Measurements from ENCODE around the gene ABCC6. TPM values are rescaled to one million over a fixed set of nuclear protein-coding genes. Genes with fewer than 3 reads are reported as not detected.

Gene ABCC6
- polyA plus RNA-seq, 1 of the 3 experiments (the other 2 are of a cell fraction) = 0.71 TPM

- ChIA-PET POLR2A (no interaction called here), CTCF (interaction anchor here (0.6 to 4.7 kb wide), 2 partner anchors 259 to 368 kb away, joined by 3 to 19 read pairs; no protein-coding TSS in a partner anchor)
- Histone ChIP-seq H3K36me3 (replicated peaks in 1 of 2; ENCODE audit: control insufficient read depth in 1 of 2, insufficient read depth in 2 of 2, low read length in 1 of 2) (peaks cover 21 to 31% of the 10 kb centered on the region in 2 experiments), H3K4me1 (ENCODE audit: control insufficient read depth in 1 of 2, insufficient read depth in 2 of 2, low read depth in 1 of 2, low read length in 1 of 2) (peaks cover 0 to 4% of the 10 kb centered on the region in 2 experiments; a peak in 1 of 4 replicates), H3F3A (replicated peaks; ENCODE audit: insufficient read depth) (no peaks in the 10 kb centered on the region), H4K20me1 (ENCODE audit: insufficient read depth) (no peaks in the 10 kb centered on the region), H3K27me3 (ENCODE audit: insufficient read depth) (no peaks in the 10 kb centered on the region), H3K4me2 (no peak overlapping the region), H3K9me2 (no peaks in the 10 kb centered on the region), H3K79me2 (ENCODE audit: insufficient read depth) (no peaks in the 10 kb centered on the region), H3K27ac (ENCODE audit: low read depth in 2 of 2, low read length in 1 of 2) (no peak overlapping the region), H3K9me3 (no peaks in the 10 kb centered on the region), H3K4me3 (ENCODE audit: low read depth in 2 of 2, low read length in 1 of 2) (no peak overlapping the region), H2AFZ (ENCODE audit: low read depth) (no peak overlapping the region), H3K9ac (no peak overlapping the region)
- 93% methylated on average over 6 of the region's 21 CpGs for WGBS (ENCODE audit: low lambda C conversion rate)
- no peak for DNase-seq
- no peak for TF ChIP-seq RXRA (IDR thresholded peaks at IDR 0.05; ENCODE audit: borderline replicate concordance, low read depth)
- TF ChIP-seq ELF1 (IDR thresholded peaks at IDR 0.05) = no peak
- no peak for TF ChIP-seq FOSL2 (IDR thresholded peaks at IDR 0.05; ENCODE audit: borderline replicate concordance, low read depth)
- no peak for TF ChIP-seq REST (IDR thresholded peaks at IDR 0.05; ENCODE audit: low read depth, low read length)
- TF ChIP-seq GATA2 (CRISPR knock-in tag; IDR thresholded peaks at IDR 0.05) = no peak
- no peak for TF ChIP-seq POLR2AphosphoS5 (IDR thresholded peaks at IDR 0.05; ENCODE audit: low read depth, low read length)
- TF ChIP-seq TAF1 (IDR thresholded peaks at IDR 0.05; ENCODE audit: borderline replicate concordance, low read depth, low read length) = no peak
- no peak for TF ChIP-seq FOXM1 (IDR thresholded peaks at IDR 0.05; ENCODE audit: low read depth)
- no peak for TF ChIP-seq SIN3A (IDR thresholded peaks at IDR 0.05; ENCODE audit: borderline replicate concordance, low read depth, low read length)
- TF ChIP-seq YY1 (IDR thresholded peaks at IDR 0.05; ENCODE audit: low read depth) = no peak
- TF ChIP-seq SMC3 (IDR thresholded peaks at IDR 0.05; ENCODE audit: low read depth, low read length) = no peak
- TF ChIP-seq NFIC (IDR thresholded peaks at IDR 0.05; ENCODE audit: borderline replicate concordance) = no peak
Measured at GRCh38 chr16:16133943-16134604, 89.2 kb downstream of the ABCC6 start.

GRCh38 chr16:16131659-16132058, 91.6 kb downstream of the ABCC6 start:
- POLR2A ChIA-PET = no interaction called here

More at GRCh38 chr16:16131659-16132058, 91.6 kb downstream of the ABCC6 start:
- Histone ChIP-seq H3K9me2 (no peaks in the 10 kb centered on the region), H3K79me2 (ENCODE audit: insufficient read depth) (no peaks in the 10 kb centered on the region), H3K27me3 (ENCODE audit: insufficient read depth) (no peaks in the 10 kb centered on the region), H4K20me1 (ENCODE audit: insufficient read depth) (no peaks in the 10 kb centered on the region), H3K4me2 (no peak overlapping the region), H3K9me3 (no peaks in the 10 kb centered on the region), H3K27ac (ENCODE audit: low read depth in 2 of 2, low read length in 1 of 2) (no peak overlapping the region), H3K4me3 (ENCODE audit: low read depth in 2 of 2, low read length in 1 of 2) (no peak overlapping the region), H3K9ac (no peak overlapping the region), H2AFZ (ENCODE audit: low read depth) (no peak overlapping the region), H3F3A (replicated peaks; ENCODE audit: insufficient read depth) (no peaks in the 10 kb centered on the region), H3K4me1 (ENCODE audit: control insufficient read depth in 1 of 2, insufficient read depth in 2 of 2, low read depth in 1 of 2, low read length in 1 of 2) (no peaks in the 10 kb centered on the region), H3K36me3 (replicated peaks in 1 of 2; ENCODE audit: control insufficient read depth in 1 of 2, insufficient read depth in 2 of 2, low read length in 1 of 2) (peaks cover 18 to 27% of the 10 kb centered on the region in 2 experiments)
- TF ChIP-seq CTCF (IDR thresholded peaks at IDR 0.05) (no peak), TEAD4 (IDR thresholded peaks at IDR 0.05; ENCODE audit: borderline replicate concordance, insufficient read depth) (no peak), ZBTB33 (IDR thresholded peaks at IDR 0.05; ENCODE audit: borderline replicate concordance, low read depth) (no peak), USF2 (IDR thresholded peaks at IDR 0.05; ENCODE audit: borderline replicate concordance, low read depth, low read length) (no peak), TCF12 (IDR thresholded peaks at IDR 0.05) (no peak), EZH2phosphoT487 (IDR thresholded peaks at IDR 0.05; ENCODE audit: borderline replicate concordance, low read depth) (no peak)
- CTCF ChIA-PET = interaction anchor here (1.1 to 4.7 kb wide), 4 partner anchors 11 to 366 kb away, joined by 3 to 19 read pairs (median 4); no protein-coding TSS in a partner anchor
- DNase-seq = no peak
- WGBS (ENCODE audit: low lambda C conversion rate) = 96% methylated on average over 14 of the region's 15 CpGs

All from SK-N-SH (cell line).